Measurements from ENCODE around the gene ELP4.
"Not testable (repeated sequence)": the region's sequence is repeated elsewhere in the genome, so short reads cannot be mapped to it uniquely, and the experiment has no call there.

ELP4 gene

DNA sequence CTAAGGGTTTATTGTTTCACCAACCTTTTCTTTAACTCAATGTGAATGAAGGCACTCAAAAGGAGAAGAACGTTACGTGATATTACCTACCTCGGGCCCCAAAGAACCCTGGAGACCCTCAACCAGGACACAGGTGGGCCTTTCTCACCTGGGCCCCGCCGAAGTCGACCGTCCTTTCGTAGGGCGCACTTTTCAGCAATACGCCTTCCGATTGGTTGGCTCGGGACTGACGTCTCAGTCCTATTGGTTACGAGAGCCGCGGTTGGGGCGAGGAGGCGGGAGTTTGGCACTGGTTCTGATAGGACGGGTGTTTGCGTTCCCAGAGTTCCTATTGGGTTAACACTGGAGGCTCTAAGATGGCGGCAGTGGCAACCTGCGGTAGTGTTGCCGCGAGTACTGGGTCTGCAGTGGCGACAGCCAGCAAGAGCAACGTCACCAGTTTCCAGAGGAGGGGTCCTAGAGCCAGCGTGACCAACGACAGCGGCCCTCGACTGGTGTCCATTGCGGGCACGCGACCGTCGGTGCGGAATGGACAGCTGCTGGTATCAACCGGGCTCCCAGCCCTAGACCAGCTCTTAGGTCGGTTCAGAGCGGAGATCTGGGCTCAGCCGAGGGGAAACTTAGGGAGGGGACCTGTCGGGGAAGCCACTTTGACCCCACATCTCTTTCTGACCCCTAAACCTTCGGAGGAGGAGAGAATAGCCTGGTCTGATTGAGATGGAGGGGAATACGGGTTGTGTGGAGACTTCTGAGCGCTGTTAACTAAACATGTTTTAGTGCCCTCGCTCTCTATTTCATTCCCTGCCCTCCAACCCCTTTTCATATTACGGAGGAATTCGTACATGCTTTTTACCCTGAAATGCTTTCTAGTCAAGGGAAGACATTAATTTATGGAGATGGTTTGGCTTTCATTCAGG, at the start of gene ELP4, which contains the start of gene IMMP1L:
TSS of gene ELP4 (plus strand) at position 339 of the 917 bp plus-strand sequence. CDS start at position 357, 18 bp downstream.
TSS of gene IMMP1L (minus strand) at position 194 of the 917 bp plus-strand sequence. CDS start 46,346 bp downstream, outside the sequence.
- DNase-seq, result peak; percentile 98

DNA sequence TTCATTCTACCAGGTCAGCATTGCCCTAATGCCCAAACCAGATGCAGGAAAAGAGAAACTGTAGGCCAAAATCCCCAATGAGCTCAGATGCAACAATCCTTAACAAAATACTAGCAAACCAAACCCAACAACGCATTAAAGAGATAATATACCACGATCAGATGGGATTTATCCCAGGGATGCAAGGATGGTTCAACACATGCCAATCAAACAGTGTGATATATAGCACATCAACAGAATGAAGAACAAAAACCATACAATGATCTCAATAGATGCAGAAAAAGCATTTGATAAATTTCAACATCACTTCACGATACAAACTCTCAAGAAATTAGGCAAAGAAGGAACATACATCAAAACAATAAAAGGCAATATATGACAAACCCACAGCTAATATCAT, 45.1 kb upstream of the ELP4 start:
- no peak for DNase-seq

GRCh38 chr11:31474083-31474482, 35.5 kb upstream of the ELP4 start:
- DNase-seq, result no peak

DNA sequence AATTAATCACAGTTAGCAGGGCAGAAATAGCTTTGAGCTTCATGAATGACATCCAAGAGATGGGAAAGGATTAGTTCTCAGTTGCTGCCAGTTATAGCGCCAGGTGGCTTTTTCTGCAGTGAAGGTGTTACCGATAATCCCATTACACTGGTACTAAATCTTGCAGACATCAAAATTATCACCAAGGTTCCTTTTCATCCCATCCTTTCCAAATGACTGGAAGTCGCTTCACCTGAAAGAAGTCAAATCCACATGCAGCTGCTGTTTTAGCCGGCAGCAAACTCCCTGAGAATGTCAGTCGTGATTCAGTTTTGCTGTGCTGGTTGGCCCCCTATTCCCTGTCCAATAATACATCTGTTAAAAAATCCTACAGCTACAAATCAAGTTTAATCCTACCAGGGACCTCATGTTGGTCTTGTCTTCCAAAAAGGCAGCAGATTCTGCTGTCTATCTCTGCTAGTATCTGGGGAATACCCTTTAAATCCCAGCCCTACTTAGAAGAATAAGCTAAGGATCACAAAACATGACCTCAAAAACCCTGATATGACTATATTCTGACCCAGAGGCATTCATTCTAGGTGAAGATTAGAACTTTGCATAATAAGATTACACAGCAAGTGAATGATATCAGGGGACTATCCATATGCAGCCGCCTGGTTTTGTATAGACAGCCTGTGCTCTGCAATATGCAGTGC, 31.9 kb upstream of the ELP4 start:
- DNase-seq, result no peak

- no peak for DNase-seq
Measured at GRCh38 chr11:31478223-31478590, 31.4 kb upstream of the ELP4 start.

- no peak for DNase-seq
Measured at GRCh38 chr11:31479066-31479465, 30.5 kb upstream of the ELP4 start.

DNA sequence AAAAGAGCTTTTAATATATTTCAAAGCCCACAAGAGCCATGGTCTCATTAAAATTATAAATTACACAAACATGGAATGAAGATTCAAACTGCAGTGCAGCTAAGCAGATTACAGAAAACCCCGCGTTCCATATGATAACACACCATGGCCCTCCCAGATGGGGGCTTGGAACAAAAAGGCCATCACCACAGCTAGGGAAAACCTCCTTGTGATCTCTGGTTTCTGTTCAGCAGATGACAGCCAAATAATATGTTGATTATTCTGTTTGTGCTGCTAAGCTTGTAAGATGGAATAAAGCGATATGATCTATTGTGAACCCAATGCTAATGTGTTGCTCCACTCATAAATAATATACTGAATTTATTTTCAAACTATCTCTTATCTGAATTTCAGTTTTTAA, 28.6 kb upstream of the ELP4 start:
- no peak for DNase-seq

DNA sequence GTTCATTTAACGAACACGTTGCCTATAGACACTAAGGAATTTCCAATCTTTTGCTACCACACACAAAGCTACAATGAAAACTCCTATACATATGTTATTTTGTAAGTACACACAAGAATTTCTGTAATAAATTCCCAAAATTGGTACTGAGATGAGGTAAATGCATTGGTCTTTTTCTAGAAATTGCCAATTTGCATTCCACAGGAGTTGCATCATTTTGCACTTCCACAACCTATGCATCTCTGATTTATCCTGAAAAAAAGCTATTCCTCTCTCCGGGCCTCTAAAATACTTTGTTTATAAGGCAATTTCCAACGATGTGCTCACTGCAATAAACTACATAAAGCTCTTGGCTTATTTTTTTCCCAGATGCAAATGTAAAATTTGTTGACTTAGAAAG, 25.1 kb upstream of the ELP4 start:
- DNase-seq, result no peak

- DNase-seq, result peak; percentile 32
Measured at GRCh38 chr11:31487848-31488247, 21.7 kb upstream of the ELP4 start.

GRCh38 chr11:31492320-31492913, 17.1 kb upstream of the ELP4 start:
- DNase-seq, result no peak

DNA sequence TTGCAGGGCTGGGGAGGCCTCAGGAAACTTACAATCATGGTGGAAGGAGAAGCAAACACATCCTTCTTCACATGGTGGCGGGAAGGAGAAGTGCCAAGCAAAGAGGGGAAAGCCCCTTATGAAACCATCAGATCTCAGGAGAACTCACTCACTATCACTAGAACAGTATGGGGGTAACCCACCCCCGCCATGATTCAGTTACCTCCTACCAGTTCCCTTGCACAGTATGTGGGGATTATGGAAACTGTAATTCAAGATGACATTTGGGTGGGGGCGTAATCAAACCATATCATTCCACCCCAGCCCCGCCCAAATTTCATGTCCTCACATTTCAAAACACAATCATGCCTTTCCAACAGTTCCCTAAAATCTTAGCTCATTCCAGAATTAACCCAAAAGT, 16.3 kb upstream of the ELP4 start:
- DNase-seq, result no peak

DNA sequence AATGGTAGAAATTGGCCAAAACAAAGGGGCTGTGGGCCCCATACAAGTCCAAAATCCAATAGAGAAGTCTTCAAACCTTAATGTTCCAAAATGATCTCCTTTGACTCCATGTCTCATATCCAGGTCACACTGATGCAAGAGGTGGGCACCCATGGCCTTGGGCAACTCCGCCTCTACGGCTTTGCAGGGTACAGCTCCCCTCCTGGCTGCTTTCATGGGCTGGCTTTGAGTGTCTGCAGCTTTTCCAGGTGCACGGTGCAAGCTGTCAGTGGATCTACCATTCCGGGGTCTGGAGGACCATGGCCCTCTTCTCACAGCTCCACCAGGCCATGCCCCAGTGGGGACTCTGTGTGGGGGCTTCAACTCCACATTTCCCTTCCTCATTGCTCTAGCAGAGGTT, 15.8 kb upstream of the ELP4 start:
- DNase-seq, result not testable (repeated sequence)

DNA sequence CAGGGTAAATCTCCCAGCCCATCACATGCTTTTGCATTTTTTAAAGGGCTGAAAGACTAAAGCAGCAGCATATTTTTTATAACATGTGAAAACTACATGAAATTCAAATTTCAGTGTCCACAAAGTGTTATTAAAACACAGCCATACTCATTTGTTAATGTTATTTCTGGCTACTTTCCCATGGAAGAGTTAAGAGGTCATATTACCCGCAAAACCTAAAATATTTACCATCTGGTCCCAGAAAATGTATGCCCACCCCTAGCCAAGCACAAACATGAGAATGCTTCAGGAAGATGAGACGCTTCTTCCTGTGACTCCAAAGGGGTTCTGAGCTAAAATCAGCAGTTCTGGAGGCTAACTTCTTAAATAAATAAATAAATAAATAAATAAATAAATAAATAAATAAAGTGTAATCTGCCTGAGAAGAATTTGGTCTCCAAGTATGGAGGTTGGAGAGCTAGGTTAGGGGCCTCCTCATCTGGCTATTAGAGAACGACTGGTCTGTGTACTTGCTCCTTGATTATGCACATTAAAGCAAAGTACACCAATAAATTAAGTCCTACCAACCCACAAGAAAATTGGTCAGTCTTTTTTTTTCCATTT, 9.9 kb upstream of the ELP4 start:
- no peak for DNase-seq

- DNase-seq, result no peak
Measured at GRCh38 chr11:31500560-31500959, 9.0 kb upstream of the ELP4 start.

DNA sequence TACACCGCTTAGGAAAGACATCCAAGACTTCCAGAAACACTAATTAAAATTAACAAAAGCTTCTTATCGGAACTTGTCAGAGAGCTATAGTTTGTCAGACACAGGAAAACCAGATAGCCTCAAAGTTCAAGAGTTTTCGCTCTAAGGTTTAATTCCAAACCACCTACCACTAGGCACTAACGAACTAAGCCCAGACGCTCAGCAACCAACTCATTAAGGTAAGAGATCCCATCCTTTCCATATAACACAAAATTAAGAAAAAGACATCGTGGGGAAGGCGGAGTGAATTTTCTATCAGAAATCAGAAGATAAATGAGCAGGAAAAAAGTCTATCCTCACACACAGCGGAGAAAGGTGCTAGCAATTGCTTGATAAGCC, 527 bp upstream of the ELP4 start:
- no peak for DNase-seq

GRCh38 chr11:31512117-31512516, 2.5 kb downstream of the ELP4 start:
- no peak for DNase-seq

DNA sequence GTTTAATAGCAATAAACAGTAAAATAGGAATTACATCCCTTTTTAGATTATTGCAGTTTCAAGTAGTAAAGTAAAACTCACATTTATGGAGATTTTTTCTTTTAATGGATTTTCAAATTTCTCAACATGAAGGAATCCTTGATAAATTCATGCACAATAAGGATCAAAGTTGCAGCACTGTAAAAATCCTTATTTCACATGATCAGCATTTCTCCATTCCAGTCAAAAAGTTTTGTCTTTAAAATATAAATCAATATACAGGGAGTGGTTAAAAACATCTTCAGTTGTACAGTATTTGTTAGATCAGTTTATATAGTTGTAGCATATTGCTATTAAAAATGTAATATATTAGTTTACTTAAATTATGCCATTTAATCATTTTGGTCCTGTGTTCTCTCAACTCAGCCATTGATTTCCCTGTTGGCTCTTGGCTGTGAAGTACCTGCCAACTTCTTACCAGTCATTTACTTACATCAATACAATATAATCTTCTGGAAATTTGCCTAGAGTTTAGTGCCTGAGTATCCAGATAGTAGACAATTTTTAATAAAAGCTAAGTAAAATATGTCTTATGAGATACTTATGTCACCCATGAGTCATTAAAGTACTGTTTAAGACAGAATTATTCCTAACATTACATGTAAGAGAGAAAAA, 12.1 kb downstream of the ELP4 start:
- no peak for DNase-seq

- no peak for DNase-seq
Measured at GRCh38 chr11:31529189-31529588, 19.6 kb downstream of the ELP4 start.

DNA sequence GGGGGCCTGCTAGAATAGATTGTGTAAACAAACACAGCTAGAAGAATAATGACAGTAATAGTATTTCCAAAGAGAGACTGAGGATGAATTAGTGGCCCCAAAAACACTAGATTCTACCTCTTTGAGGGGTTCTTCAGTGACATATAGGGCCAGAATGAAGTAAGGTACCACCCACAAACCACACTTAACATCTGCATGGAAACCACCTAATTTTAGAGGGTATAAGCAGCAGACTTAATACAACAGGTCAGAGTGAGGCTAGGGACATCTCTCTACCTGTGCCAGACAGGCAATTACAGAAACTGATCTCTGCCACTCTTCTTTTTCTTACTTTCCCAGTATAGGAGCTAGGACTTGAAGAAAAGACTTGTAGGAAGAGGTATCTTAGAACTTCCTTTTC, 20.1 kb downstream of the ELP4 start:
- no peak for DNase-seq

- DNase-seq, result no peak
Measured at GRCh38 chr11:31531293-31531692, 21.7 kb downstream of the ELP4 start.

DNA sequence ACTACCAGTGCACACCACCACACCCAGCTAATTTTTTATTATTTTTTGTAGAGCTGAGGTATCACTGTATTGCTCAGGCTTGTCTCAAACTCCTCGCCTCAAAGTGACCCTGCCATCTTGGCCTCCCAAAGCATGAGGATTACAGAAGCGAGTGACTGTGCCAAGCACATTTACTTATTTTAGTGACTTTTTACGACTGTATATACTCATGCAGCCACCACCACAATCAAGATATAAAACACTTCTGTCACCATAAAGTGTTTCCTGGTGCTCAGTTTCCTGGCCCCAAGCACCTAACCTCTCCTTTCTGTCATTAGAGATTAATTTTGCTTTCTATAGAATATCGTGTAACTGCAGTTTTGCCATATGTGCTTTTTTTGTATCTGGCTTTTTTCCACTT, 25.9 kb downstream of the ELP4 start:
- no peak for DNase-seq

- DNase-seq, result no peak
Measured at GRCh38 chr11:31542862-31543261, 33.3 kb downstream of the ELP4 start.

GRCh38 chr11:31555938-31556337, 46.4 kb downstream of the ELP4 start:
- DNase-seq, result no peak

Measured in CD4-positive, alpha-beta T cell treated with Interleukin-17A for 1 hour (primary cell).